NCI-H446 treated with DMSO at 0.1 percent for 48 hours (cell line): ENCODE results near the gene PKD2L1.
"Not testable (repeated sequence)": the region's sequence is repeated elsewhere in the genome, so short reads cannot be mapped to it uniquely, and the experiment has no call there.

Experiments
- DNase-seq: peaks from one replicate; lab custom pipeline; 2025; lab: John Stamatoyannopoulos, UW

PKD2L1 gene

DNA sequence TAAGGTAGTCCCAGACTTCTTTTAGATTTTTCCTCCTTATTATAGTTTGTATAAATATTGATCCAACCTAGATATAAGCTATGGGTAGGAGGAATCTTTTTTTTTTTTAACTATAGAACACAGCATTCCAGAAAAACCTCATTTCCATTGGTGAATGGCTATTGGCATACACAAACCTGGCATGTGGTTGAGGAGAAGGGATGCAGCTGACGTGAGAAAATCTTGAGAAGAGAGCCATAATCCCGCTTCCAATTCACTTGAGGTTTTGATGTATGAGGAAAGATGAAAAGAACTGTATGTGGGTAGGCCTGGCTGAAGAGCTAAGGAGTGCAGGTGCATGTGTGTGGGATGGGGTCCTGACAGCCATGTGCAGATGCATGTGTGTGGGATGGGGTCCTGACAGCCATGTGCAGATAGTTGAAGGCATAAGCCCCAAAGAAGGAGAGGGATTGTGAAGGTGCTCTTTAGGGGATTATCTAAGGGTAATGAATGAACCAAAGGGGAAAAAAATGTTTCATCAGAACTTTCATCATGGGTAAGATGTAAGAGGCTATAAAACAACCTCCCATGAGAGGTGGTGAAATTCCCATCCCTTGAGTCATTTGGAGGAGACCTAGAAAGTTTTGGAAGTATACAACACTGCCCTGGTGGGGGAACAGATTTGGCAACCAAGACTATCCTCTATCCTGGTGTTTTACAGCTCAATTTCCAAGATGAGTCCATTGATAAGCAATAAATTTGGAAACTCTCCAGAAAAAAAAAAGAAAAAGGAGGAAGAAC is 3.8 kb upstream of the PKD2L1 start:
- no peak for DNase-seq

DNA sequence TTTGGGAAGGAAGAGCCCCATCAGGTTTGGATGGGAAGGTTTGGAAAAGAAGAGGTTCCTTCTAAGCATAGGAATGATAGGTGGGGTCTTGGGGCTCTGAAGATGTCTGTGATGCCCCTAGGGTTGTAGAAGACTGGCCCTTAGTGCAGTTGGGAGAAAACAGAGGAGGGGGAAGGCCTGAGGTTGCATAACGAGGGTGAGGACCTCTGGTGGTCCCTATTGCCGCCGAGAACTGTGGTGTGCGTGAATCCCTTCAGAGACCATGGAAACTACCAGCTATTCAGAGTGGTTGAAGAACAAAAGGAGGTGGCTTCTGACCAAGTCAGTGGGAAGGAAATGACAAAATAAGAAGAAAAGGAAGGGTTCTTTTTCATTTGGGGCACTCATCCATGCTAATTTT is 3.1 kb upstream of the PKD2L1 start:
- DNase-seq, result no peak

DNA sequence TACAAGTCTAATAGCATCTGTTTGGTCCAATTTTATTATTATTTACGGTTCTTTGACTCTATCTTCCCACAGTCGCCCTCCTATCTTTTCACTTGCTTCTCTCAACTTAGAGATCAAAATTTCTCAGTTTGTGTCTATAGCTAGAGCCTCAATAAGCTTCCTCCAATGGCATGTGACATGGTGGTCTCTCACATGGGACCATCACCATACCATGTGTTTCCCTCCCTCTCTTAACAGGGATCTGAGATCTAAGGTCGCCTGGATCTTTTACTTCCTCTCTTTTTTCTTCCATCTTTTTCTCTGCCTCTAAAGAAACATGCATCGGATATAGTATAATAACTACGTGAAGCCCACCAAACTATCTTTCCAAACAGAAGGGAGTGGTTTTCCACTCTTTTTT is 1.8 kb downstream of the PKD2L1 start:
- no peak for DNase-seq

DNA sequence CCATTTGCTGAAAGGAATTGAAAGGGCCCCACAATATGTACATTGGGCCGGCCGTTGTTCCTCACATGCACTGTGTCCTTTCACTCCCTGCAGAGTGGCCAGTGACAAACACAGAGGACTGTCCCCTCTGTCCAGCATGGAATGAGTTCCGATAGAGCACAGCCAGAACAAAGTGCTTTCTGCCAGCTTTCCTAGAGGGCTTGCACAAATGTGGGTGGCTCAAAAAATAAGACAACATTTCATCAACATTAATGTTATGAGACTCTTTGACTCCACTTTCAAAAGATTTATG is 2.4 kb downstream of the PKD2L1 start:
- DNase-seq, result no peak

DNA sequence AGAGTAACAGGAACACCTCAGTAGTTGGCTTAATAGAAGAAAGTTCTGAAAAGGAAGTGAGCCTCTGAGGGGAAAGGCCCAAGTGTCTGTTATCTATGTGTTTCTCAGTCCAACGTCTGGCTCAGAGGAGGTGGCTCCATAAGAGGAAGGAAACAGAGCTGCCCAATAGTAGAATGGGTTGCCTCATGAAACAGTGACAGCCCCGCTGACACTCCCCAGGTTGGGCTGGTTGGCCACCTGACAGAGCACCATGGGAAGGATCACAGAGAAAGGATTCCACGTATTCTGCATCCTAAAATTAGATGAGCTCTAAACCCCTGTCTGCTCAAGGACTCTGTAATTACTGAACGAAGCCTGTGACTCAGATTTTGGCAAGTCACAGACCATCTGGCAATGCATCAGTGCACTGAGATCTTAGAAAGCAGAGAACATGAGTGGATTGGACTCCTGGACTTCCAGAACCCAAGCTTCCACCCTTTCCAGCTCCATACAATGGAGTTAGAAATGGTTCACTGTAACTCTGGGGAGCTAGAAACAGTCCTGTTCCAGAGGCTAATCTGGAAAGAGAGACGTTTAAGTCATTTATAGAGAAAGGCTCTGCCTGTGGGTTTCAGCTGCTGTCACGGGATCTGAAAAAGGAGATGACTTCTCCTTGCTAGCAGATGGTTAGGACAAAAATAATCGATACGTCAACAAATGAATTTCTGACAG is 2.9 kb downstream of the PKD2L1 start:
- peak; percentile 83 for DNase-seq

DNA sequence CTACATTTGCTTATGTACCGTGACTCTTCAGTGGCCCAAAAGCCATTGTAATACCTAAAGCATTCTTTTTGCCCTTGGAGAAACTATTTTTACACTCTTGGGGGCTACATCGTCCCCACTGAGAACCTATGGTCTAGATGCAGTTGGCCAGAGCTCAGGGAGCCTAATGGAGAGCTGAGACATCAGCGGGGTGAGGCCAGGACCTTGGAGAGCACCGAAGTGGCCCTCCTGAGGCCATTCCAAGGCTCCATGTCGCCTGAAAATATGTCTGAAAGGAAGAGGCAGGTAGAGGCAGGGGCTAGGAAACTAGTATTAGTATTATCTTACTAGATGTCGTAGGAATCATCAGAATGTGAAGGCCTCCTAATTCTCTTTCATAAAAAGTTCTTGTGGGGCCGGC is 4.9 kb downstream of the PKD2L1 start:
- no peak for DNase-seq

DNA sequence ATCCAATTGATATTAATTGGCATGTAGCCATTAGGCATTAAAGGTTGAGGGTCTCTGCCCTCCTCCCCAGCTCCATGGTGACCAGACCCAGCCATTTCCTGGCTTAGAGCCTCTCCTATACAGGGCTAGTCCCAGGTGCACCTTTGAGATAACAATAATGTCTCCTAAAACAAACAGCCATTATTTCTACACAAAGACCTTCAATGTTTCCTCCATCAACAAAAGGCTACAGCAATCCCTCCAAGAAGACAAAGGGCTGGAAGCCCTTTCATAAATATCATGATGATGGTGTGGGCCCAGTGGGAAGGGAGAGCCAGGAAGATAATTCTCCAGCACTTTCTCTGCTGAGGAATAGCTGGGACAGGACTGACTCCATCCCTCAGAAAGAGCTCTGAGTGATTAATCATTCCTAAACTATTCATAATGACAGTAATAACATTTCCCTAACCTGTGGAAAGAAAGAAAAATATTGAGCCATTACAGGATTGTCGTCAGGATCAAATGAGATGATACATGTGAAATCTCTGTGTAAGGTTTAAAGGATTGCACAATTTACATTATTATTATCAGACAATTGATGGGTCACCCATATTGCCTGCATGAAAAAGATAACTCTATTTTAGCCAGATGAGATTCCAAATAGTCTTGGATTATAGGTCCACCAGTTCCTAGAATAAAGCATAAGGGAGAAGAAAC is 10.2 kb downstream of the PKD2L1 start:
- no peak for DNase-seq

DNA sequence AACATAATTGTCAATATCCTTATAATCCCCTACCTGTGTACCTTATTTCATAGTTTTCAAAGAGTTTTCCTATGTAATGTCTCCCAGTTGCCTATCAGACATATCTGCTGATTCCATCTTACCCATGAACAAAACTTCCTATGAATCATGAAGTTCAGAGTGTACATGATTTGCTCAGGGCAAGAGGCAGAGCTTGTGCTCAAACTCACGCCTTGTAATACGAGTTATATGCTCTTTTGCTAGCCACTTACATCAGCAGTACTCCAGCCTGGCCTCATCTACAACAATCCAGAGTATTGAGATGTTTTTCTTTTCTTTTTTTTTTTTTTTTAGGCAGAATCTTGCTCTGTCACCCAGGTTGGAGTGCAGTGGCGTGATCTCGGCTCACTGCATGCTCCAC is 11.8 kb downstream of the PKD2L1 start:
- no peak for DNase-seq

DNA sequence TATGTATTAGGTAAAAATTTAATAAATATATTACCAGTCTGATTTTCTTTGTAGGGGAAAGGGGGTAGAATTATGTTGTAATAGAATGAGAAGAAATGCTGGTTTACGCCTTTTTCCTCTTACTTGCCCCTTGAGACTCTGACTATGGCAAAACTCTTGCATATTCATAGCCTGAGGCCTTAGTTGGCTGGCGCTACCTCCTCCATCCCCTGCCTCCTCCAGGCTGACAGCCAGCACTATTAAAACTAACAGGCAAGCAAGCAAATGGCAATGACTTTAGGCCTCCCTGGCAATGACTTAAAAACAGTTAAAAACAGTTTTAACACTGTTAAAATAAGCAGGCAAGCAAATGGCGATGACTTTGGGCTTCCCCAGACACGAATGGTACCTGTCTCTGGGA is 14.4 kb downstream of the PKD2L1 start:
- no peak for DNase-seq

DNA sequence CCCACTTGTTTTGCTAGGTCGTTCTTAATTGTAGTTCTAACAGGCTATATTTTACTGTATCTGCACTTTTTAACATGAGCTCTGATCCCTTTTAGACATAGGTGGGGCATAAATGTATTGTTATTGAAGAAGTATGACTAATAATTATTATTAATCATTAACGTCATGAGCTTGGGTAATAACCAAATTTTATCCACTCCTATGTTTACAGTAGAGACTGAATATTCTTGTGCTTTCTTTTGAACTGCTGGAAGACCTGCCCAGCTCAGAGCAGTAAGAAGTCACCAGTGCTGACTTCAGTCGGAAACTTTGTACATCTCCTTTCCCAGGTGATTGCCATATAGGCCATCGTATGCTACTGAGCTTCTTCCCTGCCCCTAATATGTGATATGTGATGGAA is 18.7 kb downstream of the PKD2L1 start:
- no peak for DNase-seq

DNA sequence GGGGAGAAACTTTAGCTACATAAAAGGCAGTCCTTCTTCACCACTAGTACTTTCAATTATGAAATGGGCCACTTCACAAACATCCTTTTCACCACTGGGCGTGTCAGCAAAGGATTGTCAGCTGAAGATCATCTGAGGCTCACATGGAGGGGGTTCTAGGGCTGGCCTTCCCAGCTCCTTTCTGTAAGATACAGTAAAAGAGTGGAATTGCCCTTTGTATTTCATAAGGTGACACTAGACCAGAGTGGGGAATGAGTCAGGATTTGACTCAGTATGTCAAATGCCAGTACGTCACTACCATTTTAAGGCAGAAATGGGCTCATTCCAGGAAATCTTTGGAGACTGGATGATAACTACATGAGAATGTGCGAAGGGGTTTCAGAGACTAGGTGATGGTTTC is 22.3 kb downstream of the PKD2L1 start:
- no peak for DNase-seq

DNA sequence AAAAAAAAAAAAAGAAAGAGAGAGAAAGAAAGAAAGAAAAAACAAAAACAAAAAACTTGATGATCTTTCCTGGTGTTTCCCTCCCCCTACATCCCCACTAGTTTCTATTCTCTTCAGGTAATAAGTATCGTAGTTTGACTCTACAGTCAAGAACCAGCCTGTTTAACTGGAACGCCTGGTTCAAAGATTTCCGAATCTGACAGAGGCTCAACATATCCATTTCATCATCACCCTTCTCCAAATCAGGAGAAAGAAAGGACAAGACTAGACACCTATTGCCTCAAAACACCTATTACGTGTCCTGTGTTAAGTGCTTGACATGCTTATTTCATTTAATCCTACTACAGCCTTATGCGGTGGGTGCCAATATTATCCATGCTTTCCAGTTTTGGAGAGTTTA is 23.2 kb downstream of the PKD2L1 start:
- no peak for DNase-seq

DNA sequence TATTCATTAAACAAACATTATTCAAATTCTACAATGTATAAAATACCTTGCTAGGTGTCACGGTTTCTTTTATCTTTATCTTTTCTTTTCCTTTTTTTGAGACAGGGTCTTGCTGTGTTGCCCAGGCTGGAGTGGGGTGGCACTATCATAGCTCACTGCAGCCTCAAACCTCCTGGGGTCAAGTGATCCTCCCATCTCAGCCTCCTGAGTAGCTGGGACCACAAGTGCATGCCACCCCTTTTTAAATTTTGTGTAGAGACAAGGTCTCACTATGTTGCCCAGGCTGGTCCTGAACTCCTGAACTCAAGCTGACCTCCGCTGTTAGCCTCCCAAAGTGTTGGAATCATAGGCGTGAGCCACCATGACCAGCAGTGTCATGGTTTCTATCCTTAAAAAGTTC is 25.6 kb downstream of the PKD2L1 start:
- no peak for DNase-seq

DNA sequence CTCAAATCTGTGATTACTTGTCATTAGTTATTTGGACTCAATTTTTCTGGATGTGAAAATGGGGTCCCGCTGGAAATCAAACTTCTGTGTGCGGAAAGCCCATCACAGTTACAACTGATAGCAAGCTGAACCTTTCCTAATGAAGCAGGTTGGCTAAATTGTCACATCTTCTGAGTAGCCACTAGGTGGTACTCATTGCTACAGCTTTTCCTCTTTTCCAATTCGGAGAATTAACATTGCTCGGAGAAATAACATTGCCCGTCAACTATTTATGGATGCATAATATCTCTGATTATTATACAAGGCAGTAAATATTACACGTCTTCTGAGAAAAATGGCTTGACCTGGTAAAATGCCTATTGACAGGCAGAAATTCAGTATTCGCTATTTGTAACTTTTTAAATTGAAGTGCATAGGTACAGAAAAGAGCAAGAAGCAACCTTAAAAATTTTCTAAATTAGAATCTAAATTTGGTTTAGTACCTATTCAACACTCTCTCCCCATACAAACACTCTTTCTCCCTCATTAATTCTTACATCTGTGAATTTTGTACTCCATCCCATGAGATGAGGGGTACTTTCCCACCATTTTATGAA is 26.2 kb downstream of the PKD2L1 start:
- peak; percentile 12 for DNase-seq

DNA sequence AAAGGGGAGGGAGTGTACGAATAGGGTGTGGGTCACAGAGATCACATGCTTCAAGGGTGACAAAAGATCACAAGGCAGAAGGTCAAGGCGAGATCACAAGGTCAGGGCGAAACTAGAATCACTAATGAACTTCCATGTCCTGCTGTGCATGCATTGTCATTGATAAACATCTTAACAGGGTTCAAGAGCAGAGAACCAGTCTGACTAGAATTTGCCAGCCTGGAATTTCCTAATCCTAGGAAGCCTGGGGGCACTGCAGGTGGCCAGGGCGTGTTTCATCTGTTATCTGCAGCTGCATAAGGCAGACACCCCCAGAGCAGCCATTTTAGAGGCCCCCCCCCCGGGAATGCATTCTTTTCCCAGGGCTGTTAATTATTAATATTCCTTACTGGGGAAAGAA is 28.9 kb downstream of the PKD2L1 start:
- not testable (repeated sequence) for DNase-seq

DNA sequence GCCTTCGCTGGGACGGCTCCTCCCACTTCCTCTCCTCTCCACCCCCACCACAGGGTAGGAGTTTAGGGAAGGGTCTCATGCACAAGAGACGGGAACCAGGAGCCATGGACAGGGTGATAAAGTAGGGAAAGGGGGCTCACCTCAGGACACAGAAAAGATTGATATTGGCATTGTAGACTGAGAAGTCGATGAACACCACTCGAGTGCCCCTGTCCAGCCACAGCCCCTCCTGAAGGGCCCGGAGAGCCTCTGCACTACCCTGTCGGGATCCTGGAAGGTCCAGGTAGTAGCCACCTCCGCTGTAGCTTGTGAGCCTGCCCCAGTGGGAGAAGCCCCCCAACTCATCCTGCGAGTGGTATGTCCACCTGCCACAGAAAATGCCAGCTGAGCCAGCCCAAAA is 32.8 kb downstream of the PKD2L1 start:
- DNase-seq, result no peak

DNA sequence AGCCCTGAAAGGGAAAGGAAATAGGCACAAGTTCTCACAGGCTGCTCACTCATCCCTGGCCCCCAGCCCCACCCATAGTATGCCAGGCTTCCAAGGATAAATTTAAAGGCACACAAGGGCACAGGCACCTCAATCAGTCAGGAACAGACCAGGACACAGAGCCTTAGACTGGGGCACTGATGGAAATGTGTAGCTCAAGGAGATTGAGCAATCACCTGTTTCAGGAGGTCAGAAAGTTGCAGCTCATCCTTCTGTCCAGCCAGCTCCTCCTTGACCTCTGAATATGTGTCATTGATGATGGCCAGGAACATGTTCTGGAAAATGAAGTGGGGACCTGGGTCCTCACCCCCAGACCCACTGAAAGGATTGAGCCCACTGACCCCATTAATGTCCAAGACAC is 37.0 kb downstream of the PKD2L1 start:
- DNase-seq, result no peak

DNA sequence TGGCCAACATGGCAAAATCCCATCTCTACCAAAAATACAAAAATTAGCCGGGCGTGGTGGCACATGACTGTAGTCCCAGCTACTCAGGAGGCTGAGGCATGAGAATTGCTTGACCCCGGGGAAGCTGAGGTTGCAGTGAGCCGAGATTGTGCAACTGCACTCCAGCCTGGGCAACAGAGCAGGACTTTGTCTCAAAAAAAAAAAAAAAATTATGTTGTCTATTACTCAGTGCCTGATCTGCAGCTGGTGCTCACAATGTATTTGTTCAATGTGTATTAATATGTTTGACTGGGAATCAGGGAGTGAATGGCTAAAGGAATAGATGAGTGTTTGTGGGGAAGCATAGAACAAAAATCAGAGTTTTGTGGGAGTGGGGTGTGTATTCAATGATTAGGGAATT is 37.7 kb downstream of the PKD2L1 start:
- not testable (repeated sequence) for DNase-seq

DNA sequence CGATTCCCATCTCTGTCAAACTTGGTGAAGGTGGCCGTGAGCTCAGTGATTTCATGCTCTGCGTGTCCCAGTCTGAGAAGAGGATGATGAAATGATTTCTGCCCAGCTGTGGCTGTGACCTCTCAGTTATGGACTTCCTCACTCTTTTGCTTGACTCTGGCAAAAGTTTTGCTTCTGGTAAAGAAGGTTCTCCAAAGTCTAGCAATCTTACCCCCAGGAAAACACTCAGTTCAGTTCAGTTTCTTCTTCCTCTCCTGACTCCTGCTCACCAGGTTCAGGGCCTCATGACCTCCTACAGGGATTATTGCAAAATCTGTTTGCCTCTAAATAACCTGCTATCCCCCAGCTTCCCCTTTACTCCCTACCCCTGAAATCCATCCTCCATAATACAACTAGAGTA is 38.7 kb downstream of the PKD2L1 start:
- no peak for DNase-seq

DNA sequence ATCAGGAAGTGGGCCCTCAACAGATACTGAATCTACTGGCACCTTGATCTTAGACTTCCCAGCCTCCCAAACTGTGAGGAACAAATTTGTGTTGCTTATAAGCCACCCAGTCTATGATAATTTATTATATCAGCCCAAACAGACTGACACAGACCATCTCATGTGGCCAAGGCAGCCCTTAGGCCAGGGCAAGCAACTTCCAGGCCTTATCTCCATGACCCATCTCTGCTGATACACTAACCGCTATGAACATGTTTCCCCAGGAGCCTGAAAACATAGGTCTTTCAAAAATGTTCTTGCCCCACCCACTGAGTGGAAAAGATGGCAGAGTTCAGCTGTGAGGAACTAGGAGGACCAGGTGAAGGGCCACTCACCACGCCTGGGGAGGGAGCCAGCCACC is 40.4 kb downstream of the PKD2L1 start:
- no peak for DNase-seq

DNA sequence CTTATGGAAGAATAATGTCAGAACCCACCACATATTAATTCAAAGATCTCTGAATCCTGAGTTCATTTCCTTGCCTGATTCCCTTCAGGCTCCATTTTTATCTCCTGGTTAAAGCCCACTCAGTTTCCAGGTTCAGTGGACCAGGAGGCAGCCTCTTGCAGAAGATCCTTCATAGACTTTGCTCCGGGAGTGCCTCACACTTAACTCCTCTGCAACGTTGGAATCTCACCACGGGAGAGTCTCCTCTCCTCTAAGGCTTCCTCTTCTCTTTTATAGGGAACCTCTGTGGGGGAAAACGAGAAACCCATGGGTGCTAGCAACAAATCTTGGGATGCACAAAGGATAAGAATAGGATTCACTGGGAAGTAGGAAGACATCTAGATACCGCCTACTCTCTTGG is 41.8 kb downstream of the PKD2L1 start:
- DNase-seq, result no peak

DNA sequence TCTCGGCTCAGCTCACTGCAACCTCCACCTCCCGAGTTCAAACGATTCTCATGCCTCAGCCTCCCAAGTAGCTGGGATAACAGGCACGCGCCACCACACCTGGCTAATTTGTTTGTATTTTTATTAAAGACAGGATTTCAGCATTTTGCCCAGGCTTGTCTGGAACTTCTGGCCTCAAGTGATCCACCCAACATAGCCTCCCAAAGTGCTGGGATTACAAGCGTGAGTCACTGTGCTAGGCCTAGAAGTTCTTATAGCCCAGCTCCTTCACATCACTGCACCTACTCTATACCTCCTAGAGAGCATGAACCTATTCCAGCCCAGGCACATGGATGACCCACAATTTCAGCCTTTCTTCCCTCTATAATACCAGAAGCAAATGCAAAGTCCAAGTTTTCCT is 42.3 kb downstream of the PKD2L1 start:
- DNase-seq, result no peak
